Transverse colon (tissue), 4 donors: ENCODE measurements around the gene FBXO15. TPM values are rescaled to one million over a fixed set of nuclear protein-coding genes. Genes with fewer than 3 reads are reported as not detected.

Experiments used
- DNase-seq: peaks from one replicate; pipeline ENCODE4 v3.0.0-alpha.2; 2019
- H3K27ac ChIP-seq, 4 donors: fragments of 200-600 bp; sonication (generic); 2 replicates each; pipeline ENCODE4 v1.5.1; 2016 to 2018; ENCODE audit warnings: inconsistent platforms in 4 of 4
- H3K27me3 ChIP-seq: fragments of 200-600 bp; sonication (generic); 2 replicates; pipeline ENCODE4 v1.5.1; 2017; ENCODE audit warnings: inconsistent platforms
- H3K36me3 ChIP-seq, 4 donors: fragments of 200-600 bp; sonication (generic); 2 replicates each; pipeline ENCODE4 v1.5.1; 2017 to 2019; ENCODE audit warnings: inconsistent platforms in 4 of 4
- H3K4me1 ChIP-seq, 4 donors: fragments of 200-600 bp; sonication (generic); 2 replicates each; pipeline ENCODE4 v1.5.1; 2017 to 2020; ENCODE audit warnings: inconsistent platforms in 4 of 4
- H3K4me3 ChIP-seq, 4 donors: fragments of 200-600 bp; sonication (generic); 1 replicate in 1 of 4; 2 replicates in 3 of 4; pipeline versions ENCODE4 v1.5.1 to v1.6.1; 2017 to 2019; ENCODE audit warnings: inconsistent platforms in 4 of 4
- H3K9me3 ChIP-seq, 2 donors: fragments of 200-600 bp; sonication (generic); 2 replicates each; pipeline ENCODE4 v1.5.1; 2017 to 2019; ENCODE audit warnings: inconsistent platforms in 2 of 2
- CTCF ChIP-seq, 5 experiments: fragments of 200-600 bp in 3 of 5; fragments of 450-650 bp in 2 of 5; sonication (generic) in 3 of 5; IDR thresholded peaks; 1 replicate in 2 of 5; 2 replicates in 3 of 5; pipeline ENCODE4 v1.5.1; 2016 to 2017; ENCODE audit warnings: antibody characterized with exemption in 5 of 5, inconsistent platforms in 3 of 5, mild to moderate bottlenecking in 2 of 5, moderate library complexity in 1 of 5
- EP300 ChIP-seq: sonication (generic); formaldehyde crosslinking; IDR thresholded peaks from one replicate; pipeline ENCODE4 v1.6.1; 2017; ENCODE audit warnings: antibody characterized with exemption, low read depth
- POLR2A ChIP-seq: fragments of 450-650 bp; IDR thresholded peaks from one replicate; pipeline ENCODE4 v1.6.1; 2016; ENCODE audit warnings: antibody characterized with exemption, mild to moderate bottlenecking, moderate library complexity
- POLR2AphosphoS5 ChIP-seq, 3 donors: sonication (generic); formaldehyde crosslinking; IDR thresholded peaks; one replicate each; pipeline ENCODE4 v1.6.1; 2016; ENCODE audit warnings: antibody characterized with exemption in 3 of 3
- WGBS, 2 donors: methylation state at CpG; one replicate each; pipeline ENCODE4 v1.1.5; 2018; ENCODE audit warnings: low coverage in 1 of 2; 5-methylcytosine and 5-hydroxymethylcytosine counted together
- in situ Hi-C, 4 donors: fragments of 200-750 bp; cut with MboI; loops; one replicate each; pipeline versions ENCODE4 v1.15.0 to v1.15.1; 2017; ENCODE audit warnings: low sequenced_read_pairs in 3 of 4, low pct_ligation_motif_present in 1 of 4, low pct_unique_long_range_greater_than_20kb in 1 of 4
- intact Hi-C: fragments of 100-400 bp; cut with DNase I; formaldehyde crosslinking; loops from one replicate; pipeline ENCODE4 v1.15.1; 2023; ENCODE audit warnings: low total_unique reads
- total RNA-seq, 4 donors: library from RNA; depleted of rRNA; stranded (reverse); fragments of >200 nt; gene quantifications; one replicate each; pipeline ENCODE4 v1.1.0, GENCODE V29; 2016

FBXO15 gene
- total RNA-seq, 4 donors from 2014 or later, result 0.14 to 0.64 TPM; not detected in 2

DNA sequence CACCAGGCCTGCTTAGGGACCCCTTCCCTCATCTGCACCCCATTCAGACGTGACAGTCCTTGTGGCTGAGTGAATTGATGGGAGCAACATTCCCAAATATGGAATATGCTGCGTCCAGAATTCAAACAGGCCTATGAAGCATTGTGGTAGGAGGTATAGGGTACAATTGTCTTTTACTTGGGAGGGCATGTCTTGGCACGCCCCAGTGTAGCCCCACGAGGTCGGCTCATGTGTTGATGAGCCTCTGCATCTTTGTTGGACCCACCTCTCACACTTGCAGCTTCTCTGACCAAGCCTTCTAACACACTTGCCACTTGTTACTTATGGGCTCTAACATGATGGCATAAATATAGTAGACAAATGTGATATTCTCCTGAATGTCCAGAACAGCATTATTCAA, 2.2 kb upstream of the FBXO15 start:
- 67% methylated on average over 5 of the region's 5 CpGs; no CpG with 5 or more reads in 1 of the 2 donors for WGBS, 2 donors
- Histone ChIP-seq H3K9me3 (no peaks in the 10 kb centered on the region), H3K4me1 (peaks cover 11 to 35% (median 18%) of the 10 kb centered on the region in 4 donors), H3K27ac (no peak overlapping the region), H3K4me3 (no peak overlapping the region), H3K36me3 (no peaks in the 10 kb centered on the region), H3K27me3 (no peaks in the 10 kb centered on the region)
- in situ Hi-C loops (no loop called here), intact Hi-C loops (no loop called here)
- no peak for DNase-seq
- TF ChIP-seq POLR2A (no peak), EP300 (no peak), POLR2AphosphoS5 (IDR thresholded peaks at IDR 0.05) (no peak), CTCF (IDR thresholded peaks at IDR 0.05) (no peak)

DNA sequence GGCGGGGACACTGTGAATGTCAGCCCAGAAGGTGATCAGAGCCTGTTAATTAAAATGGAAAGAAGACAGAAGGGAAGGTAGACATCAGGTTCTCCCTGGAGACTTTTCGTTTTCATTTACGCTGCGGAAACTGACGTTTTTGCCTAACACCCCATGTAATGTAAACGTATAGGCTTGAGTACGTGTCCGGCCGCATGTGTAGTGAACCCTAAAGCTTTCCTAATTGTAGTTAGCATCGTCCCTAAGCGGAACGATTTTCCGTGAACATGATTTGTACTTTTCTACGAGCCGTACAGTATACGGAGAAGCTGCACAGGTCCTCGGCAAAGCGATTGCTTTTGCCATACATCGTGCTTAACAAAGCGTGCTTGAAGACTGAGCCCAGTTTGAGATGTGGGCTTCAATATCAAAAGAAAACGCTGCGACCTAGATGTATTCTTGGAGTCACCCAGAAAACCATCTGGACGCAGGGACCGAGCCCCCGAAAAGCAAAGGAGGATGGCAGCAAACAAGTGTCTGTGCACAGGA, 973 bp upstream of the FBXO15 start:
- no peak for DNase-seq
- peak overlapping the region; percentile 54 to 91 (median 63) for H3K4me3 ChIP-seq
- in situ Hi-C loops (no loop called here), intact Hi-C loops (no loop called here)
- no peaks in the 10 kb centered on the region for H3K27me3 ChIP-seq
- peak overlapping the region; percentile 92 to 99 (median 96) for H3K27ac ChIP-seq
- no peak for TF ChIP-seq POLR2A
- no peak for TF ChIP-seq POLR2AphosphoS5 (IDR thresholded peaks at IDR 0.05)
- no peak for TF ChIP-seq EP300
- TF ChIP-seq CTCF (IDR thresholded peaks at IDR 0.05), result no peak
- 0 to 1% methylated on average over 11 to 25 of the region's 25 CpGs for WGBS, 2 donors
- no peaks in the 10 kb centered on the region for H3K9me3 ChIP-seq
- H3K36me3 ChIP-seq, result no peaks in the 10 kb centered on the region
- peaks cover 11 to 35% (median 18%) of the 10 kb centered on the region in 4 donors for H3K4me1 ChIP-seq

GRCh38 chr18:74147491-74147778, 199 bp downstream of the FBXO15 start:
- no peak for DNase-seq
- WGBS, 2 donors, result 0% methylated on average over 27 of the region's 28 CpGs; no CpG with 5 or more reads in 1 of the 2 donors
- H3K9me3 ChIP-seq, result no peaks in the 10 kb centered on the region
- H3K4me3 ChIP-seq, result peak overlapping the region; percentile 35 to 91 (median 63)
- intact Hi-C loops (no loop called here), in situ Hi-C loops (no loop called here)
- H3K36me3 ChIP-seq, result no peaks in the 10 kb centered on the region
- TF ChIP-seq POLR2AphosphoS5 (IDR thresholded peaks at IDR 0.05) (no peak), POLR2A (no peak), EP300 (no peak), CTCF (IDR thresholded peaks at IDR 0.05) (no peak)
- peaks cover 11 to 35% (median 18%) of the 10 kb centered on the region in 4 donors for H3K4me1 ChIP-seq
- peak overlapping the region; percentile 92 to 99 (median 96) for H3K27ac ChIP-seq
- H3K27me3 ChIP-seq, result no peaks in the 10 kb centered on the region

- intact Hi-C loops, result no loop called here
- Histone ChIP-seq H3K4me3 (no peak overlapping the region), H3K4me1 (peaks cover 11 to 35% (median 18%) of the 10 kb centered on the region in 4 donors), H3K36me3 (no peaks in the 10 kb centered on the region), H3K9me3 (no peaks in the 10 kb centered on the region), H3K27ac (peak overlapping the region in 1 of 4 donors; percentile 99), H3K27me3 (no peaks in the 10 kb centered on the region)
- WGBS, 2 donors, result 23 to 44% methylated on average over 3 of the region's 3 CpGs
- DNase-seq, result no peak
- in situ Hi-C loops, result no loop called here
- TF ChIP-seq POLR2A, result no peak
- TF ChIP-seq POLR2AphosphoS5 (IDR thresholded peaks at IDR 0.05), result no peak
- no peak for TF ChIP-seq CTCF (IDR thresholded peaks at IDR 0.05)
- TF ChIP-seq EP300, result no peak
Measured at GRCh38 chr18:74146756-74147155, 878 bp downstream of the FBXO15 start.
